ENCODE measurements around the gene RXRG. TPM values are rescaled to one million over a fixed set of nuclear protein-coding genes. Genes with fewer than 3 reads are reported as not detected.

The RXRG gene
- total RNA-seq, 1 experiment from 2014 or later, result not detected

DNA sequence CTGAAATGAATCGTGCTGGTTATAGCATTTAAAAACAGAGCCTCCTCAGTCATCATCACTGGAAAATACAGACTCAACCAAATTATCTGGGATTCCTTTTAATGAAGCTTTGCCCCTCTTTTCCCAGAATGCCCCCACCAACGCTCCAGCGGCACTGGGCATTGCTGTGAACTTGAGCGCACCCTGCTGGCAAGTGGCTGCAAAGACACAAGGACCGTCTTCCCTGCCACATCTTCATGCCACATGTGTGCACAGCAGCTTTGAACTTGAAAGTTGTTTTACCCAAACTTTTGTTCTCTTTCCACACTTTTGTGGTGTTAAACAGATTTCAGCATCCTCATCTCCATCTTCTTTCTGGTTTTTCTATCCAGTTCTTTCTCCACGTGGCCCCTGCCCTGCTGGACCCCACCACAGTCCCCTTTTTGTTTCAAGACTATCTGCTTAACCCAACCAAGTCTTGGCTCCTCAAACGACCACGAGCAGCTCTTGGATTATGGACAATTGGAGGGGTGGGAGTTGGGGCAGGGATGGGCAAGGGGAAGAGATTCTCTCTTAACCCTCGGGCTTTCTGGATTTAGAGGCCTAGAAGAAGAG, 75.6 kb downstream of the RXRG start:
- H3K9me3 ChIP-seq (ENCODE audit: control insufficient read depth, low read depth, low read length), result no peaks in the 10 kb centered on the region
- H4K8ac ChIP-seq (replicated peaks; ENCODE audit: insufficient read length, low read depth, low read length), result no peak overlapping the region
- peaks cover 4% of the 10 kb centered on the region for H3K4me1 ChIP-seq (ENCODE audit: insufficient read depth, low read length)
- no peaks in the 10 kb centered on the region for H3K79me2 ChIP-seq (ENCODE audit: insufficient read depth, low read length)
- peak; percentile 72 for DNase-seq
- H2AK5ac ChIP-seq (ENCODE audit: insufficient read length, low read length), result no peak overlapping the region
- H3K79me1 ChIP-seq (ENCODE audit: insufficient read depth, low read depth, low read length, poor library complexity, severe bottlenecking), result no peaks in the 10 kb centered on the region
- WGBS (ENCODE audit: extremely low coverage, insufficient read length, low lambda C conversion rate), result no CpG with 5 or more reads among the region's 9 CpGs
- H2BK20ac ChIP-seq (ENCODE audit: low read depth, low read length, poor library complexity, severe bottlenecking), result no peak overlapping the region
- TF ChIP-seq, protein P1, sequence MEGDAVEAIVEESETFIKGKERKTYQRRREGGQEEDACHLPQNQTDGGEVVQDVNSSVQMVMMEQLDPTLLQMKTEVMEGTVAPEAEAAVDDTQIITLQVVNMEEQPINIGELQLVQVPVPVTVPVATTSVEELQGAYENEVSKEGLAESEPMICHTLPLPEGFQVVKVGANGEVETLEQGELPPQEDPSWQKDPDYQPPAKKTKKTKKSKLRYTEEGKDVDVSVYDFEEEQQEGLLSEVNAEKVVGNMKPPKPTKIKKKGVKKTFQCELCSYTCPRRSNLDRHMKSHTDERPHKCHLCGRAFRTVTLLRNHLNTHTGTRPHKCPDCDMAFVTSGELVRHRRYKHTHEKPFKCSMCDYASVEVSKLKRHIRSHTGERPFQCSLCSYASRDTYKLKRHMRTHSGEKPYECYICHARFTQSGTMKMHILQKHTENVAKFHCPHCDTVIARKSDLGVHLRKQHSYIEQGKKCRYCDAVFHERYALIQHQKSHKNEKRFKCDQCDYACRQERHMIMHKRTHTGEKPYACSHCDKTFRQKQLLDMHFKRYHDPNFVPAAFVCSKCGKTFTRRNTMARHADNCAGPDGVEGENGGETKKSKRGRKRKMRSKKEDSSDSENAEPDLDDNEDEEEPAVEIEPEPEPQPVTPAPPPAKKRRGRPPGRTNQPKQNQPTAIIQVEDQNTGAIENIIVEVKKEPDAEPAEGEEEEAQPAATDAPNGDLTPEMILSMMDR (conservative IDR thresholded peaks at IDR 0.05), result peak; percentile 92
- H3K23ac ChIP-seq (ENCODE audit: insufficient read length, low read depth, low read length), result no peak overlapping the region
- no peak overlapping the region for H3K4me2 ChIP-seq (ENCODE audit: insufficient read depth, insufficient read length, low read length)
- no peak overlapping the region for H3K18ac ChIP-seq (ENCODE audit: insufficient read length, low read depth, low read length)
- H4K20me1 ChIP-seq (ENCODE audit: control insufficient read depth, insufficient read depth, insufficient read length), result no peaks in the 10 kb centered on the region
- no peak overlapping the region for H3K56ac ChIP-seq (ENCODE audit: insufficient read length, low read depth, low read length)
- H2BK12ac ChIP-seq (ENCODE audit: insufficient read length, low read depth, low read length), result no peak overlapping the region
- no peak overlapping the region for H3T11ph ChIP-seq (ENCODE audit: low read length)
- no peak overlapping the region for H4K91ac ChIP-seq (ENCODE audit: insufficient read length, low read depth, low read length)
- H3K9me3 Mint-ChIP-seq, result no peaks in the 10 kb centered on the region
- no peak overlapping the region for H2BK5ac ChIP-seq (ENCODE audit: insufficient read length, low read length)
- H3K4me3 Mint-ChIP-seq, result no peak overlapping the region
- H3K4me1 Mint-ChIP-seq, result peaks cover 4% of the 10 kb centered on the region in 2 experiments; a peak in 3 of 4 replicates
- H4K5ac ChIP-seq (ENCODE audit: insufficient read length, low read depth, low read length), result no peak overlapping the region
- H2BK120ac ChIP-seq (ENCODE audit: low read depth, low read length, poor library complexity, severe bottlenecking), result no peak overlapping the region
- H2AFZ ChIP-seq (ENCODE audit: low read length), result no peak overlapping the region
- H3K9ac ChIP-seq (ENCODE audit: extremely low read depth, insufficient read length, low read length), result no peak overlapping the region
- H3K4ac ChIP-seq (ENCODE audit: low read depth, low read length), result no peak overlapping the region
- H3K23me2 ChIP-seq (ENCODE audit: insufficient read length, low read depth, low read length, poor library complexity, severe bottlenecking), result no peaks in the 10 kb centered on the region
- H3K27ac Mint-ChIP-seq, result no peak overlapping the region
- H3K14ac ChIP-seq (ENCODE audit: insufficient read depth, low read length), result no peak overlapping the region
- no peaks in the 10 kb centered on the region for H3K27me3 ChIP-seq (ENCODE audit: insufficient read depth, low read length)
- H3K36me3 Mint-ChIP-seq (ENCODE audit: insufficient read depth in 1 of 3, low read depth in 3 of 3), result no peaks in the 10 kb centered on the region
- peaks cover 91% of the 10 kb centered on the region for H3K27me3 Mint-ChIP-seq (ENCODE audit: low read depth)
- H2BK15ac ChIP-seq (ENCODE audit: low read depth, low read length), result no peak overlapping the region
- no peak overlapping the region for H3K27ac ChIP-seq (ENCODE audit: insufficient read length, low read depth, low read length)

All from H9 (cell line).